ENCODE data around the gene PEG3. TPM values are rescaled to one million over a fixed set of nuclear protein-coding genes. Genes with fewer than 3 reads are reported as not detected.

PEG3 gene
- total and polyA plus RNA-seq, 2 of the 8 experiments (the other 6 are each of a cell fraction or from before 2014, with no cell fraction given), result not detected

DNA sequence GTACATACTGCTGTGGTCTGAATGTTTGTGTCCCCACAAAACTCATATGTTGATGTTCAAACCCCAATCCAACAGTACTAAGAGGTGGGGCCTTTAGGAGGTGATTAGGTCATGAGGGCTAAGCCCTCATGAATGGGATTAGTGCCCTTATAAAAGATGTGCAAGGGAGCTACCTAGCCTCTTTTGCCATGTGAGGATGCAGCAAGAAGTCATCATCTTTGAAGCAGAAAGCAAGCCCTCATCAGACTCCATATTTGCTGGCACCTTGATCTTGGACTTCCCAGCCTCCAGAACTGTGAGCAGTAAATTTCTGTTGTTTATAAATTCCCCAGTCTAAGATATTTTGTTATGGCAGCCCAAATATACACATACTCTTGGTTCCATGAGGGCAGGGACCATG is 33.9 kb downstream of the PEG3 start:
- no peak for FAIRE-seq
- H3K9me3 ChIP-seq (ENCODE audit: insufficient read depth in 2 of 2, low read depth in 1 of 2, low read length in 1 of 2), result peaks cover 84 to 88% of the 10 kb centered on the region in 2 experiments

More for the DNA sequence above, 33.9 kb downstream of the PEG3 start:
- H3K56ac ChIP-seq (replicated peaks; ENCODE audit: insufficient read length, low read depth, low read length), result no peak overlapping the region
- no peak overlapping the region for H3K4me3 ChIP-seq (ENCODE audit: extremely low read depth in 1 of 4, insufficient read depth in 2 of 4, low read depth in 3 of 4, low read length in 4 of 4)
- no peak overlapping the region for H3K27ac ChIP-seq (ENCODE audit: low read depth, low read length)
- CTCF ChIA-PET (ENCODE audit: partially characterized antibody), result no interaction called here
- no peaks in the 10 kb centered on the region for H3K23me2 ChIP-seq (ENCODE audit: low read depth, low read length)
- no peak overlapping the region for H2AK5ac ChIP-seq (ENCODE audit: low read depth, low read length)
- H2AFZ ChIP-seq (ENCODE audit: low read length), result no peak overlapping the region
- no peak overlapping the region for H2BK120ac ChIP-seq (replicated peaks; ENCODE audit: low read depth, low read length)
- no peak overlapping the region for H2BK20ac ChIP-seq (ENCODE audit: low read length)
- H3K79me2 ChIP-seq (ENCODE audit: control insufficient read depth in 1 of 2, insufficient read depth in 2 of 2, low read length in 2 of 2), result no peaks in the 10 kb centered on the region
- no peak overlapping the region for H3K4me2 ChIP-seq (ENCODE audit: insufficient read depth in 1 of 2, low read depth in 2 of 2, low read length in 2 of 2)
- no peaks in the 10 kb centered on the region; a peak in 1 of 8 replicates for H3K36me3 ChIP-seq (ENCODE audit: control insufficient read depth in 2 of 4, insufficient read depth in 4 of 4, low read length in 3 of 4)
- DNase-seq (ENCODE audit: low read depth in 1 of 2, low spot score in 2 of 2), result no peak
- no peak overlapping the region for H3K14ac ChIP-seq (ENCODE audit: insufficient read length)
- no peak overlapping the region for H2BK5ac ChIP-seq (ENCODE audit: low read depth, low read length)
- H3K9ac ChIP-seq (replicated peaks in 1 of 4; ENCODE audit: extremely low read depth in 1 of 4, low read depth in 3 of 4, low read length in 3 of 4), result no peak overlapping the region
- no peaks in the 10 kb centered on the region for H3K4me1 ChIP-seq (replicated peaks in 1 of 4; ENCODE audit: control insufficient read depth in 3 of 4, insufficient read depth in 4 of 4, low read length in 3 of 4)
- no peak overlapping the region for H4K5ac ChIP-seq (ENCODE audit: insufficient read length, low read depth, low read length)
- H3K18ac ChIP-seq (ENCODE audit: extremely low read depth, low read length), result no peak overlapping the region
- POLR2A ChIA-PET (ENCODE audit: partially characterized antibody), result no interaction called here
- TF ChIP-seq NRF1 (IDR thresholded peaks at IDR 0.05; ENCODE audit: low read depth, low read length) (no peak), KDM4A (IDR thresholded peaks at IDR 0.05; ENCODE audit: low read depth, low read length, severe bottlenecking) (no peak), ATF2 (IDR thresholded peaks at IDR 0.05; ENCODE audit: low read length) (no peak), GABPA (IDR thresholded peaks at IDR 0.05; ENCODE audit: borderline replicate concordance, insufficient read depth, low read length) (no peak), CREB1 (IDR thresholded peaks at IDR 0.05) (no peak)
- no peak overlapping the region for H2BK12ac ChIP-seq (ENCODE audit: low read depth, low read length)
- no peak overlapping the region for H4K91ac ChIP-seq (replicated peaks; ENCODE audit: insufficient read length, low read length)
- H4K20me1 ChIP-seq (replicated peaks in 1 of 2; ENCODE audit: control insufficient read depth in 1 of 2, insufficient read depth in 2 of 2, low read length in 2 of 2), result no peaks in the 10 kb centered on the region
- H2BK15ac ChIP-seq (ENCODE audit: low read length), result no peak overlapping the region
- no peak overlapping the region for H4K8ac ChIP-seq (ENCODE audit: extremely low read depth, insufficient read depth, low read length)
- no peaks in the 10 kb centered on the region for H3K27me3 ChIP-seq (replicated peaks in 1 of 4; ENCODE audit: control insufficient read depth in 3 of 4, extremely low read depth in 1 of 4, insufficient read depth in 3 of 4, low read length in 3 of 4)
- no peak overlapping the region for H3K23ac ChIP-seq (ENCODE audit: insufficient read length)
- no peak overlapping the region for H3K4ac ChIP-seq (replicated peaks; ENCODE audit: insufficient read length, low read depth, low read length)
- H3K79me1 ChIP-seq (ENCODE audit: low read depth, low read length), result no peaks in the 10 kb centered on the region
